Keratinocyte (primary cell): ENCODE measurements around the gene DEPDC7. TPM values are rescaled to one million over a fixed set of nuclear protein-coding genes. Genes with fewer than 3 reads are reported as not detected.
A peak's percentile ranks its signal among the peaks of the same experiment; 100 is the strongest.

Experiments
- DNase-seq: peaks from one replicate; pipeline ENCODE4 v3.0.0-alpha.2; 2011; ENCODE audit warnings: low read depth, missing footprints, low spot score
- FAIRE-seq: peaks from 2 replicates; lab custom pipeline; 2011; peaks lifted over from hg19 to GRCh38; lab: Jason Lieb, UNC
- H2AFZ ChIP-seq: 2 replicates; pipeline ENCODE4 v1.6.0; 2012; ENCODE audit warnings: low read length, control low read depth, inconsistent platforms; ENCODE audit not compliant: control insufficient read depth
- H3K27ac ChIP-seq: 2 replicates; pipeline ENCODE4 v1.5.1; 2011; ENCODE audit warnings: low read length; ENCODE audit not compliant: control insufficient read depth, insufficient read depth
- H3K27me3 ChIP-seq: 3 replicates; pipeline ENCODE4 v1.6.0; 2011; ENCODE audit warnings: low read length; ENCODE audit not compliant: control insufficient read depth, insufficient read depth; ENCODE audit errors: extremely low read depth
- H3K36me3 ChIP-seq, 2 experiments: 2 replicates in 1 of 2; 3 replicates in 1 of 2; pipeline ENCODE4 v1.5.1; 2011; ENCODE audit warnings: low read length in 2 of 2, mild to moderate bottlenecking in 1 of 2; ENCODE audit not compliant: control insufficient read depth in 2 of 2, insufficient read depth in 2 of 2; ENCODE audit errors: extremely low read depth in 1 of 2
- H3K4me1 ChIP-seq: 3 replicates; pipeline ENCODE4 v1.5.1; 2011; ENCODE audit warnings: low read length; ENCODE audit not compliant: control insufficient read depth, insufficient read depth; ENCODE audit errors: extremely low read depth
- H3K4me2 ChIP-seq: 3 replicates; pipeline ENCODE4 v1.6.0; 2011; ENCODE audit warnings: low read depth, low read length; ENCODE audit not compliant: control insufficient read depth, insufficient read depth; ENCODE audit errors: extremely low read depth
- H3K4me3 ChIP-seq, 3 experiments: fragments of 200-600 bp in 1 of 3; sonication (generic) in 1 of 3; 2 replicates in 2 of 3; 3 replicates in 1 of 3; pipeline ENCODE4 v1.5.1; 2011 to 2016; ENCODE audit warnings: low read length in 3 of 3, mild to moderate bottlenecking in 3 of 3, control low read depth in 2 of 3, inconsistent platforms in 1 of 3, low read depth in 1 of 3, mixed read lengths in 1 of 3, mixed run types in 1 of 3, moderate library complexity in 1 of 3; ENCODE audit not compliant: control insufficient read depth in 2 of 3, insufficient read depth in 2 of 3; ENCODE audit errors: extremely low read depth in 1 of 3
- H3K79me2 ChIP-seq: 2 replicates; pipeline ENCODE4 v1.6.0; 2012; ENCODE audit warnings: low read length; ENCODE audit not compliant: control insufficient read depth, insufficient read depth
- H3K9ac ChIP-seq: 3 replicates; pipeline ENCODE4 v1.6.0; 2011; ENCODE audit warnings: low read length; ENCODE audit not compliant: control insufficient read depth, insufficient read depth; ENCODE audit errors: extremely low read depth
- H3K9me1 ChIP-seq: 3 replicates; pipeline ENCODE4 v1.6.0; 2011; ENCODE audit warnings: low read length; ENCODE audit not compliant: control insufficient read depth, insufficient read depth; ENCODE audit errors: extremely low read depth
- H3K9me3 ChIP-seq: 2 replicates; pipeline ENCODE4 v1.5.1; 2012; ENCODE audit warnings: low read depth, low read length; ENCODE audit not compliant: control insufficient read depth
- H4K20me1 ChIP-seq: 3 replicates; pipeline ENCODE4 v1.6.0; 2011; ENCODE audit warnings: low read length; ENCODE audit not compliant: control insufficient read depth, insufficient read depth; ENCODE audit errors: extremely low read depth
- CTCF ChIP-seq, 3 experiments: IDR thresholded peaks in 1 of 3; conservative IDR thresholded peaks in 1 of 3; optimal IDR thresholded peaks in 1 of 3; 2 replicates in 2 of 3; 3 replicates in 1 of 3; pipeline versions ENCODE3 to v1.5.1; 2011; ENCODE audit warnings: low read length in 3 of 3, mild to moderate bottlenecking in 3 of 3, moderate library complexity in 2 of 3, control low read depth in 1 of 3, inconsistent platforms in 1 of 3; ENCODE audit not compliant: insufficient read depth in 2 of 3; ENCODE audit errors: extremely low read depth in 1 of 3
- EZH2 ChIP-seq: IDR thresholded peaks from one replicate; pipeline ENCODE4 v1.6.1; 2012; ENCODE audit warnings: inconsistent platforms, mild to moderate bottlenecking, low read length, moderate library complexity
- dilution Hi-C: fragments of 300-500 bp; cut with MboI; formaldehyde crosslinking; loops from one replicate; pipeline ENCODE4 v1.7.0; 2020; ENCODE audit warnings: low sequenced_read_pairs; ENCODE audit not compliant: extremely low pct_ligation_motif_present
- polyA plus RNA-seq, 5 experiments: library from polyadenylated mRNA; depleted of rRNA in 3 of 5; stranded (reverse) in 3 of 5; stranded (forward) in 1 of 5; unstranded in 1 of 5; fragments of >200 nt; gene quantifications; 1 replicate in 1 of 5; 2 replicates in 3 of 5; 3 replicates in 1 of 5; pipeline versions ENCODE4 v1.2.1 to v1.2.3, GENCODE V29; 2011 to 2012; ENCODE audit warnings: missing spikeins in 2 of 5, low read depth in 1 of 5, low replicate concordance in 1 of 5

DEPDC7 gene
- polyA plus RNA-seq, 1 donor (not counting 4 experiments of a cell fraction or from before 2014, with no cell fraction given) = 29.8 TPM

GRCh38 chr11:33016654-33017053 is 976 bp downstream of the DEPDC7 start:
- H3K4me2 ChIP-seq = peak overlapping the region; percentile 98
- no peaks in the 10 kb centered on the region for H4K20me1 ChIP-seq
- H3K27ac ChIP-seq = peak overlapping the region; percentile 79
- no peaks in the 10 kb centered on the region for H3K9me3 ChIP-seq
- dilution Hi-C loops = no loop called here
- H3K4me3 ChIP-seq = peak overlapping the region; percentile 60 to 94 (median 93)
- H2AFZ ChIP-seq = no peak overlapping the region
- H3K27me3 ChIP-seq = no peaks in the 10 kb centered on the region
- peak overlapping the region; percentile 86 for H3K9ac ChIP-seq
- FAIRE-seq = peak; percentile 5
- no peak for DNase-seq
- no peak for TF ChIP-seq CTCF (optimal IDR thresholded peaks at IDR 0.05 in 1 of 3, IDR thresholded peaks at IDR 0.05 in 1 of 3, conservative IDR thresholded peaks at IDR 0.05 in 1 of 3; ENCODE audit: extremely low read depth in 1 of 3, insufficient read depth in 2 of 3, low read length in 3 of 3)
- TF ChIP-seq EZH2 = no peak
- no peaks in the 10 kb centered on the region for H3K9me1 ChIP-seq
- H3K4me1 ChIP-seq = peaks cover 27% of the 10 kb centered on the region
- no peaks in the 10 kb centered on the region for H3K36me3 ChIP-seq
- peaks cover 50% of the 10 kb centered on the region for H3K79me2 ChIP-seq

DNA sequence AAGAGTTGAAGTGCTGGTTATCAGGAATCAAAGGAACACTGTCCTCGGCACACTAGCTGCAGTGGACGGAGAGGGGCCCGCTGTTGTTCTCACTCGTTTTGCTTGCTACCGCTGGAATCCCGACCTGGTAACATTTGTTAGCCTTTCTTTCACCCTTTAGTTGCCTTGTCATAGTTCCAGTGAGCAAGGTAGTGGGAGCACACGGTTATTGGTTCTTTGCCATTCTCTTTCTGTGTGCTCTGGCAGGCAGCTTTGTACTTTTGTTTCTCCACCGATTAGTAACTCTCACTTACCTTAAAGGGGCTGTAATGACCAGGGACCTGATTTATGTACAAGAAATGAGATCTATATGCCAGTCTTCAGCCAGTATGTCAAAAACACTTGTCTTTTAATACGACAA is 1.8 kb downstream of the DEPDC7 start:
- Histone ChIP-seq H3K79me2 (peaks cover 57% of the 10 kb centered on the region), H3K9ac (peak overlapping the region; percentile 48), H3K4me1 (peaks cover 19% of the 10 kb centered on the region), H3K4me2 (peak overlapping the region; percentile 98), H4K20me1 (no peaks in the 10 kb centered on the region), H3K9me3 (no peaks in the 10 kb centered on the region), H3K27me3 (no peaks in the 10 kb centered on the region), H2AFZ (no peak overlapping the region), H3K9me1 (no peaks in the 10 kb centered on the region), H3K36me3 (no peaks in the 10 kb centered on the region), H3K4me3 (peak overlapping the region; percentile 60 to 94 (median 93)), H3K27ac (no peak overlapping the region)
- dilution Hi-C loops = no loop called here
- TF ChIP-seq EZH2 = no peak
- no peak for TF ChIP-seq CTCF (optimal IDR thresholded peaks at IDR 0.05 in 1 of 3, IDR thresholded peaks at IDR 0.05 in 1 of 3, conservative IDR thresholded peaks at IDR 0.05 in 1 of 3; ENCODE audit: extremely low read depth in 1 of 3, insufficient read depth in 2 of 3, low read length in 3 of 3)
- FAIRE-seq (no peak), DNase-seq (no peak)
